Parathyroid adenoma (tissue), 2 donors: ENCODE data around the gene MCRIP1.

Experiments
- H2AFZ ChIP-seq: fragments of 300-600 bp; sonication (generic); one replicate; pipeline ENCODE4 v1.7.0; 2017; ENCODE audit warnings: antibody characterized with exemption, mild to moderate bottlenecking
- H3K27ac ChIP-seq: fragments of 300-600 bp; sonication (generic); one replicate; pipeline ENCODE4 v1.7.0; 2017
- H3K27me3 ChIP-seq: fragments of 300-600 bp; sonication (generic); one replicate; pipeline ENCODE4 v1.7.0; 2017; ENCODE audit warnings: low read length; ENCODE audit not compliant: control insufficient read depth, insufficient read depth
- H3K36me3 ChIP-seq: fragments of 300-600 bp; sonication (generic); one replicate; pipeline ENCODE4 v1.7.0; 2017; ENCODE audit warnings: low read length; ENCODE audit not compliant: control insufficient read depth, insufficient read depth
- H3K4me1 ChIP-seq: fragments of 300-600 bp; sonication (generic); one replicate; pipeline ENCODE4 v1.7.0; 2017; ENCODE audit warnings: control low read depth
- H3K4me2 ChIP-seq: fragments of 300-600 bp; sonication (generic); one replicate; pipeline ENCODE4 v1.7.0; 2017; ENCODE audit warnings: low read length
- H3K4me3 ChIP-seq: fragments of 300-600 bp; sonication (generic); one replicate; pipeline ENCODE4 v1.7.0; 2017; ENCODE audit warnings: low read depth, low read length
- H3K79me2 ChIP-seq: fragments of 300-600 bp; sonication (generic); one replicate; pipeline ENCODE4 v1.7.0; 2017; ENCODE audit warnings: control low read depth
- H3K9ac ChIP-seq: fragments of 300-600 bp; sonication (generic); one replicate; pipeline ENCODE4 v1.7.0; 2017; ENCODE audit warnings: mild to moderate bottlenecking
- H3K9me3 ChIP-seq: fragments of 300-600 bp; sonication (generic); one replicate; pipeline ENCODE4 v1.7.0; 2017; ENCODE audit warnings: low read length; ENCODE audit not compliant: control insufficient read depth
- CTCF ChIP-seq: fragments of 300-600 bp; sonication (generic); IDR thresholded peaks from one replicate; pipeline ENCODE4 v1.7.0; 2017; ENCODE audit warnings: antibody characterized with exemption, mild to moderate bottlenecking
- donor health status: primary hyperparathyroidism.

The MCRIP1 gene

DNA sequence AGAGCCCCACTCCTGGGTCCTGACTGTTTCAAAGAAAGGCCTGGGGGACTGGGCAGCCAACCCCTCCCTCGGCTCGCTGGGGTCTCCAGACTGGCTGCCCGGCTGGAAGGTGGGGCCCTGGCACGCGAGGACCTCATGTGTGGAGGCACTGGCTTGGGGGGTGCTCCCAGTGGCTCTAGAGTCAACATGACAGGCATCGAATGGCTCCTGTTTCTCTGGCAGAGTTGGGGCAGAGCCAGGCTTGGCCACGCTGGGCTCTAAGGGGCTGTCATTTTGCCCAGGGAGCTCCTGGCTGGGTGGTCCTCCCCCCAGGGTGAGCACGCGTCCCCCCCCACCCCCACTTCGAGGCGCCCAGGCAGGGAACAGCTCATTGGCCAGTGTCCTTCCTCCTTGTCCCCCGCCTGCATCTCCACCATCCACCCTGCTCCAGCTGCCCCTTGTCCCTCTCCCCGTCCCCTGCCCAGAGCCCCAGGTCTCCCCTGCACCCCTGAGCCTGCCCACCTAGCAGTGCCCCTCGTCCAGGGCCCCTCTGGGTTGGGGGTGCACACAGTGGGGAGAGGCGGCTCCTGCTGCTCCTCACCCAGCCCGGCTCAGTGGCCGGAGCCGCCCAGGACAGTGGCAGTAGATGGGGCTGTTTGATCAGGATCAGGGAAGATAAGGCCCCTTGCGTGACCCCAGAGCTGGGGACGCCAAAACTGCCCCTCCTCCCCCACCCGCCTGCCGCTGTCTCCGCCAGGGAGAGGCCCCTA is 26.5 kb downstream of the MCRIP1 start:
- TF ChIP-seq CTCF, result no peak
- H3K27ac ChIP-seq, result no peak overlapping the region
- no peak overlapping the region for H2AFZ ChIP-seq
- H3K9me3 ChIP-seq, result no peaks in the 10 kb centered on the region
- no peaks in the 10 kb centered on the region for H3K79me2 ChIP-seq
- H3K36me3 ChIP-seq, result no peaks in the 10 kb centered on the region
- H3K4me1 ChIP-seq, result no peaks in the 10 kb centered on the region
- H3K9ac ChIP-seq, result no peak overlapping the region
- no peak overlapping the region for H3K4me3 ChIP-seq
- no peaks in the 10 kb centered on the region for H3K27me3 ChIP-seq
- no peak overlapping the region for H3K4me2 ChIP-seq

DNA sequence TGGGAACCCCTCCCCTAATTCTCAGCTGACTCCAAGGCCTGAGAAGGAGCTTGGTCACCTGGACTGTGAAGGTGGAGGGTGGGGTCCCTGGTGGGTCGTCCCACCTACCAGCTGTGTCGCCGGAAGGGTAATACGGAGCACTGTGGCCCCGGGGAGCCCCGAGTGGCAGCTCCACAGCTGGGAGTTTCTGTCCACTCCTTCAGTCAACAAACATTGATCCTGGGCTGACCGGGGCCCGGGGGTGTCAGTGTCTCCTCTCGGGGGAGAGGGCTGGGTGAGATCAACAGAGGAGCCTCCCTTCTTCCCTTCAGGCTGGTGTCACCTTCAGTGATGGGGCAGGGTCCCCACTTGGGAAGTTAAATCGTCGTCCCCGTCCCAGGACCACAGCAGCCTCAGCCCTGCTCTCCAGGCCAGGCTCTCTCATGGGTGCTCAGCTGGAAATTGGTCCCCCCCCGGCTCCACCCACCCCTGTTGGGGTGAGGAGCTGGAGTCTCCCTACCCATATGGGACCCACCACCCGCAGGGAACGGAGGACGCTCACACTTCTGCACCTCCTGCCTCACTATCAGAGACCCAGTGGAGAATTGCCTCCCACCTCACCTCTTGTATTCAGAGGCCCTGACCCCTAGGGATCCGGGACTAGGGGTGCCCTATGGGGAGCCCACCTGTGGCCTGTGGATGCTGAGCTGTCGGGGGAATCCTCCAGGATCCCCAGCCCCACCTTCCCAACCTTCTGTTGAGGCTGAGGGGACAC is 27.2 kb downstream of the MCRIP1 start:
- no peaks in the 10 kb centered on the region for H3K4me1 ChIP-seq
- no peak overlapping the region for H3K27ac ChIP-seq
- no peaks in the 10 kb centered on the region for H3K36me3 ChIP-seq
- H2AFZ ChIP-seq, result no peak overlapping the region
- H3K9me3 ChIP-seq, result no peaks in the 10 kb centered on the region
- H3K79me2 ChIP-seq, result no peaks in the 10 kb centered on the region
- TF ChIP-seq CTCF, result no peak
- H3K4me2 ChIP-seq, result no peak overlapping the region
- H3K9ac ChIP-seq, result no peak overlapping the region
- no peaks in the 10 kb centered on the region for H3K27me3 ChIP-seq
- no peak overlapping the region for H3K4me3 ChIP-seq

DNA sequence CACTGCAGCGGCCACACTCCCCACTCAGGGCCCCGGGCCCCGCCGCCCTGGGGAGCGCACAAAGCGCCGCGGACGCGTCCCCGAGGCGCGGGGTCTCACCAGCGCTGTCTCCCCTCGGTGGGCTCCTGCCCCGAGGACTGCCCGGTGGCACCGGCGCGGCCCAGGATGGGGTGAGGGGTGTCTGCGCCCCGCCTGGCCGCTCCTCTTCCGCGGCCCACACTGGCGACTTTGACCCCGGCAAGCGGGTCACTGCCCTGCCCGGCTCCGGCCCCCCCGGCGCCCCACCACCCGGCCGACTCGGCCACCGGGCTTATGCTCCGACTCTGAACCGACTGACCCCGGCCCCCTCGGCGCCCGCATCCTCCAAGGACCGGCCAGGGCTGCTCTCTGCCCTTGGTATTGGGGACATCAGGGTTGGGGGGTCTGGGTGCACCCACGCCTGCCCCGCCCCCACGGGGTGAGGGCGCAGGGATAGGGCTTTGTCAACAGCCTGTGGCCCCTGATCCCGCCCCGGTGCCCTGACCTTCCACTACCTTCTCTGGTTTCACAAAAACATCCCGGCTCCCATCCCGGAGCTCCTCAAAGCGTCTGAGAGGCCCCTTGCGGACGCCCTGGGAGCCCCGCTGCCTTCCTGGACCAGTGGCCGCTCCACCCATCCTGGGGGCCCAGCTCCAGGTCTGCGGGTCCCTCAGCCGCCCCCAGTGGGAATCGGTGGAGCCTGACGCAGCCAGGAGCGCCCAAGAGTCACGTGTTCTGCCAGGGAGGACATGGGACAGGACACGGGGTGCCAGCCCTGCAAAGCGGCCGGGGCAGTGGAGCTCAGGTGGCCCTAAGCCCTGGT is 28.3 kb downstream of the MCRIP1 start:
- Histone ChIP-seq H3K4me2 (peak overlapping the region; percentile 92), H3K27ac (peak overlapping the region; percentile 37), H3K9me3 (no peaks in the 10 kb centered on the region), H3K4me1 (no peaks in the 10 kb centered on the region), H3K27me3 (no peaks in the 10 kb centered on the region), H3K9ac (no peak overlapping the region), H2AFZ (peak overlapping the region; percentile 78), H3K36me3 (no peaks in the 10 kb centered on the region), H3K4me3 (peak overlapping the region; percentile 79), H3K79me2 (no peaks in the 10 kb centered on the region)
- no peak for TF ChIP-seq CTCF

DNA sequence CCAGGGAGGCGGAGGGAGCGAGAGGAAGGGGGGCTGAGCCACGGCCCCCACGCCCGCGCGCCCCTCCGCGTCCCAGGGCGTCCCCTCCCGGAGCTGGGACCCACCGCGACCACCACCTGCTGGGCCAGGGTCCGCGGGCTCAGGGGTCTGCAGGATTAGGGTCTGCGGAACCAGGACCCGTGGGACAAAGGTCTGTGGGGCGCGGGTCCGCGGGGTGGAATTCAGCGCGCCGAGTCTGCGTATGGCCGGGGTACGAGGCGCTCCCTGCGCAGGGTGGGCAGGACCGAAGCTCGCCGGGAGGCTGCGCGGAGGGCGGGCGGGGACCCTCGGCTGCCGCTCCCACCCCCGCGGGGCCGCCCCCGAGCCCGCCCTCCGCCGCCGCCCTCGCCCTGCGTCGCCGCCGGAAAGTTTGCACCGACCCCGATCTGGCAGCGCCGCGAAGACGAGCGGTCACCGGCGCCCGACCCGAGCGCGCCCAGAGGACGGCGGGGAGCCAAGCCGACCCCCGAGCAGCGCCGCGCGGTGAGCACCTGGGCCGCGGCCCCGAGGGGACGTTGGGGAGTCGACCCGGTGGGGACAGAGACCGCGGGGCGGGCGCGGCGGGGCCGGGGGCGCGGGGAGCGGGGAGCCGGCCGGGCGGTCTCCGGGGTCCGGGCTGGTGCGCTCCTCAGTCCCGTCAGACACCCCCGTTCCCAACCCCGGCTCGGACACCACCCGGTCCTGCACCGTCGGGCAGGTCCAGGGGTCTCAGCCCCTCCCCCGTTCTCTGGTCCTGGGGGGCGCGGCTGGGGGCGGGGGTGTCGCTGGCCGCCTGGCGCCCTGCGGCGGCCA is 29.1 kb downstream of the MCRIP1 start, which contains the start of gene GCGR:
TSS of gene GCGR (plus strand) at position 423 of the 831 bp plus-strand sequence. CDS start 4,869 bp downstream, outside the sequence.
- no peaks in the 10 kb centered on the region for H3K27me3 ChIP-seq
- H3K36me3 ChIP-seq, result no peaks in the 10 kb centered on the region
- peak within 1 kb of the TSS; percentile 92 for H3K4me2 ChIP-seq
- H3K4me1 ChIP-seq, result no peaks in the 10 kb centered on the region
- H3K4me3 ChIP-seq, result peak within 1 kb of the TSS; percentile 79
- H3K9me3 ChIP-seq, result no peaks in the 10 kb centered on the region
- H2AFZ ChIP-seq, result peak within 1 kb of the TSS; percentile 78
- peak within 1 kb of the TSS; percentile 37 for H3K27ac ChIP-seq
- H3K9ac ChIP-seq, result no peak within 1 kb of the TSS
- no peaks in the 10 kb centered on the region for H3K79me2 ChIP-seq
- no peak for TF ChIP-seq CTCF
